ENCODE results near the gene NTRK2.

The NTRK2 gene

GRCh38 chr9:84785792-84786547 is 116.4 kb downstream of the NTRK2 start:
- no peak overlapping the region for H2AFZ ChIP-seq (ENCODE audit: low read length)
- no peak overlapping the region for H3K4me2 ChIP-seq (ENCODE audit: low read length)
- H4K20me1 ChIP-seq (ENCODE audit: insufficient read depth, low read length): no peaks in the 10 kb centered on the region
- no peak overlapping the region for H3K4me3 ChIP-seq (ENCODE audit: low read depth, low read length, poor library complexity, severe bottlenecking)
- no peaks in the 10 kb centered on the region for H3K36me3 ChIP-seq (ENCODE audit: insufficient read depth, low read length)
- no peaks in the 10 kb centered on the region for H3K9me3 ChIP-seq (ENCODE audit: low read length)
- no peak overlapping the region for H3K9ac ChIP-seq (ENCODE audit: low read length)
- H3F3A ChIP-seq (ENCODE audit: insufficient read depth, low read length): no peaks in the 10 kb centered on the region
- H3K4me1 ChIP-seq (ENCODE audit: insufficient read depth, low read length, severe bottlenecking): no peaks in the 10 kb centered on the region
- H3K79me2 ChIP-seq (ENCODE audit: insufficient read depth, low read length): no peaks in the 10 kb centered on the region
- TF ChIP-seq CTCF (IDR thresholded peaks at IDR 0.05; ENCODE audit: low read length) (no peak), EZH2 (IDR thresholded peaks at IDR 0.05; ENCODE audit: borderline replicate concordance, low read length) (no peak)
- no peaks in the 10 kb centered on the region for H3K27me3 ChIP-seq (ENCODE audit: insufficient read depth, low read length)
- H3K27ac ChIP-seq (ENCODE audit: low read depth, low read length, poor library complexity, severe bottlenecking): no peak overlapping the region
- no peaks in the 10 kb centered on the region for H3K9me2 ChIP-seq (ENCODE audit: low read depth, low read length)

- no peak overlapping the region for H3K4me2 ChIP-seq (ENCODE audit: low read length)
Observed at GRCh38 chr9:84788803-84789462, 119.4 kb downstream of the NTRK2 start.

GRCh38 chr9:84789463-84789830 is 119.9 kb downstream of the NTRK2 start:
- TF ChIP-seq EZH2 (IDR thresholded peaks at IDR 0.05; ENCODE audit: borderline replicate concordance, low read length): no peak
- no peak overlapping the region for H2AFZ ChIP-seq (ENCODE audit: low read length)
- no peaks in the 10 kb centered on the region for H3K9me2 ChIP-seq (ENCODE audit: low read depth, low read length)

More at GRCh38 chr9:84788803-84789462, 119.4 kb downstream of the NTRK2 start:
- no peak overlapping the region for H3K9ac ChIP-seq (ENCODE audit: low read length)
- no peaks in the 10 kb centered on the region for H3F3A ChIP-seq (ENCODE audit: insufficient read depth, low read length)
- H3K9me2 ChIP-seq (ENCODE audit: low read depth, low read length): no peaks in the 10 kb centered on the region
- H3K27ac ChIP-seq (ENCODE audit: low read depth, low read length, poor library complexity, severe bottlenecking): no peak overlapping the region
- H4K20me1 ChIP-seq (ENCODE audit: insufficient read depth, low read length): no peaks in the 10 kb centered on the region
- no peak overlapping the region for H2AFZ ChIP-seq (ENCODE audit: low read length)
- no peaks in the 10 kb centered on the region for H3K36me3 ChIP-seq (ENCODE audit: insufficient read depth, low read length)
- no peak for TF ChIP-seq EZH2 (IDR thresholded peaks at IDR 0.05; ENCODE audit: borderline replicate concordance, low read length)
- TF ChIP-seq CTCF (IDR thresholded peaks at IDR 0.05; ENCODE audit: low read length): no peak
- H3K79me2 ChIP-seq (ENCODE audit: insufficient read depth, low read length): no peaks in the 10 kb centered on the region
- H3K9me3 ChIP-seq (ENCODE audit: low read length): no peaks in the 10 kb centered on the region
- H3K27me3 ChIP-seq (ENCODE audit: insufficient read depth, low read length): no peaks in the 10 kb centered on the region
- no peaks in the 10 kb centered on the region for H3K4me1 ChIP-seq (ENCODE audit: insufficient read depth, low read length, severe bottlenecking)
- no peak overlapping the region for H3K4me3 ChIP-seq (ENCODE audit: low read depth, low read length, poor library complexity, severe bottlenecking)

More at GRCh38 chr9:84789463-84789830, 119.9 kb downstream of the NTRK2 start:
- H3K27me3 ChIP-seq (ENCODE audit: insufficient read depth, low read length): no peaks in the 10 kb centered on the region
- no peak overlapping the region for H3K27ac ChIP-seq (ENCODE audit: low read depth, low read length, poor library complexity, severe bottlenecking)
- no peaks in the 10 kb centered on the region for H4K20me1 ChIP-seq (ENCODE audit: insufficient read depth, low read length)
- no peak overlapping the region for H3K9ac ChIP-seq (ENCODE audit: low read length)
- no peaks in the 10 kb centered on the region for H3K9me3 ChIP-seq (ENCODE audit: low read length)
- H3K4me3 ChIP-seq (ENCODE audit: low read depth, low read length, poor library complexity, severe bottlenecking): no peak overlapping the region
- no peaks in the 10 kb centered on the region for H3K36me3 ChIP-seq (ENCODE audit: insufficient read depth, low read length)
- no peaks in the 10 kb centered on the region for H3F3A ChIP-seq (ENCODE audit: insufficient read depth, low read length)
- H3K4me1 ChIP-seq (ENCODE audit: insufficient read depth, low read length, severe bottlenecking): no peaks in the 10 kb centered on the region
- H3K4me2 ChIP-seq (ENCODE audit: low read length): no peak overlapping the region
- no peaks in the 10 kb centered on the region for H3K79me2 ChIP-seq (ENCODE audit: insufficient read depth, low read length)
